Measurements from ENCODE around the gene PARN. TPM values are rescaled to one million over a fixed set of nuclear protein-coding genes. Genes with fewer than 3 reads are reported as not detected.

Gene PARN
- total and polyA plus RNA-seq, 9 of the 15 experiments (the other 6 are each of a cell fraction or from before 2014, with no cell fraction given), result 9.6 to 51.3 (median 40.4) TPM

DNA sequence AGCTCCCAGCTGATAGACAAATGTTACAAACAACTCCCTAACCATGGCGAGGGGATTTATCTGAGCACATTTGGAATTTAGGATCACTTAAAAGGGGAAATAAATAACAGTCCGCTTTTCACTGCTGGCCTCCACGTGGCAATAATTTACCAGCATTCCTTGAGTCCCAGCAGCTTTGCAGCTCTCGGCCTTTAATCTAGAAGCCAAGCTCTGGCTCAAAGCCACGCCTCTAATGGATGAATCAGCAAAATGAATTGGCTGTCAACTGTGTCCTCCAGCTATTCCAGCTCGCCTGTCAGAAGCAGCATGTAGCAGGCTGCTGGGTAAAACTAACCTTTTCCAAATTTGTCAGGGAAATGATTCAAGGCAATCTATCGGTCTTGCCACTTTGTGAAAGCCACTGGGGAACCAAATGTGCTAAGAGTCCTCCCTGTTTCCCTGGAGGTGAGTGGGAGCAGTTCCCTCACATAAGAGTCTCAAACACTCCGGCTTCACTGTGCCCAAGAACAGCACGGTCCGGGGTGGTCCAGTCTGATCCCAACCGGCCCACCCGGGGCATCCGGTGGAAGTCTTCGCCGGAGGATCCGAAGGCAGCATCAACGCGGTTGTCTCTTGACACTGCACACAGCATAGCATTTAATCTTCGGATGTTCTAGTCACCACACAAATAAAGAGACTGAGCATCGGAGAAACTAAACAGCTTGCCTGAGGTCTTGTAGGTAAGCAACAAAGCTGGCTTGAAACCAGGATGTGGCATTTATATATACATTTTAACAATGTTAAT, 143.3 kb downstream of the PARN start (continued):
- TF ChIP-seq, protein P1, sequence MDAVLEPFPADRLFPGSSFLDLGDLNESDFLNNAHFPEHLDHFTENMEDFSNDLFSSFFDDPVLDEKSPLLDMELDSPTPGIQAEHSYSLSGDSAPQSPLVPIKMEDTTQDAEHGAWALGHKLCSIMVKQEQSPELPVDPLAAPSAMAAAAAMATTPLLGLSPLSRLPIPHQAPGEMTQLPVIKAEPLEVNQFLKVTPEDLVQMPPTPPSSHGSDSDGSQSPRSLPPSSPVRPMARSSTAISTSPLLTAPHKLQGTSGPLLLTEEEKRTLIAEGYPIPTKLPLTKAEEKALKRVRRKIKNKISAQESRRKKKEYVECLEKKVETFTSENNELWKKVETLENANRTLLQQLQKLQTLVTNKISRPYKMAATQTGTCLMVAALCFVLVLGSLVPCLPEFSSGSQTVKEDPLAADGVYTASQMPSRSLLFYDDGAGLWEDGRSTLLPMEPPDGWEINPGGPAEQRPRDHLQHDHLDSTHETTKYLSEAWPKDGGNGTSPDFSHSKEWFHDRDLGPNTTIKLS (IDR thresholded peaks at IDR 0.05; ENCODE audit: borderline replicate concordance, low read depth), result peak; percentile 97
- TF ChIP-seq HLTF (IDR thresholded peaks at IDR 0.05) (no peak), SP1 (CRISPR knock-in tag; IDR thresholded peaks at IDR 0.05) (no peak), SOX6 (IDR thresholded peaks at IDR 0.05) (0 out of 2 replicates have a peak, but pooled peaks have one; percentile 31), POLR2AphosphoS5 (IDR thresholded peaks at IDR 0.05; ENCODE audit: control insufficient read depth, insufficient read depth, low read depth, low read length) (peak; percentile 47; the same call in 1 of the 2 replicates), EGR1 (conservative IDR thresholded peaks at IDR 0.05) (no peak), ELF4 (CRISPR knock-in tag; IDR thresholded peaks at IDR 0.05) (no peak), ILF3 (IDR thresholded peaks at IDR 0.05; ENCODE audit: borderline replicate concordance) (no peak), DMBX1 (CRISPR knock-in tag; IDR thresholded peaks at IDR 0.05; ENCODE audit: borderline replicate concordance) (no peak), TEAD1 (CRISPR knock-in tag; IDR thresholded peaks at IDR 0.05) (no peak), ETV6 (IDR thresholded peaks at IDR 0.05; ENCODE audit: borderline replicate concordance in 1 of 2, low read depth in 2 of 2, low read length in 1 of 2) (no peak), ETV6 (CRISPR knock-in tag; IDR thresholded peaks at IDR 0.05; ENCODE audit: borderline replicate concordance) (no peak), GABPB2 (CRISPR knock-in tag; conservative IDR thresholded peaks at IDR 0.05) (no peak), MYC (IDR thresholded peaks at IDR 0.05; ENCODE audit: low read depth, low read length) (peak; percentile 93), MYC (CRISPR knock-in tag; IDR thresholded peaks at IDR 0.05; ENCODE audit: borderline replicate concordance, low read depth) (no peak), EWSR1 (IDR thresholded peaks at IDR 0.05; ENCODE audit: borderline replicate concordance, low read depth, partially characterized antibody) (no peak), SMAD4 (CRISPR knock-in tag; conservative IDR thresholded peaks at IDR 0.05) (no peak), NR2F6 (CRISPR knock-in tag; IDR thresholded peaks at IDR 0.05) (no peak), NFATC3 (IDR thresholded peaks at IDR 0.05) (no peak), ZKSCAN1 (IDR thresholded peaks at IDR 0.05; ENCODE audit: low read depth, low read length) (peak; percentile 11; the same call in 1 of the 2 replicates), SLC30A9 (CRISPR knock-in tag; IDR thresholded peaks at IDR 0.05) (no peak)
- TF ChIP-seq, protein P2, sequence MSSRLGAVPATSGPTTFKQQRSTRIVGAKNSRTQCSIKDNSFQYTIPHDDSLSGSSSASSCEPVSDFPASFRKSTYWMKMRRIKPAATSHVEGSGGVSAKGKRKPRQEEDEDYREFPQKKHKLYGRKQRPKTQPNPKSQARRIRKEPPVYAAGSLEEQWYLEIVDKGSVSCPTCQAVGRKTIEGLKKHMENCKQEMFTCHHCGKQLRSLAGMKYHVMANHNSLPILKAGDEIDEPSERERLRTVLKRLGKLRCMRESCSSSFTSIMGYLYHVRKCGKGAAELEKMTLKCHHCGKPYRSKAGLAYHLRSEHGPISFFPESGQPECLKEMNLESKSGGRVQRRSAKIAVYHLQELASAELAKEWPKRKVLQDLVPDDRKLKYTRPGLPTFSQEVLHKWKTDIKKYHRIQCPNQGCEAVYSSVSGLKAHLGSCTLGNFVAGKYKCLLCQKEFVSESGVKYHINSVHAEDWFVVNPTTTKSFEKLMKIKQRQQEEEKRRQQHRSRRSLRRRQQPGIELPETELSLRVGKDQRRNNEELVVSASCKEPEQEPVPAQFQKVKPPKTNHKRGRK (tag; IDR thresholded peaks at IDR 0.05), result no peak
- TF ChIP-seq, protein P3, sequence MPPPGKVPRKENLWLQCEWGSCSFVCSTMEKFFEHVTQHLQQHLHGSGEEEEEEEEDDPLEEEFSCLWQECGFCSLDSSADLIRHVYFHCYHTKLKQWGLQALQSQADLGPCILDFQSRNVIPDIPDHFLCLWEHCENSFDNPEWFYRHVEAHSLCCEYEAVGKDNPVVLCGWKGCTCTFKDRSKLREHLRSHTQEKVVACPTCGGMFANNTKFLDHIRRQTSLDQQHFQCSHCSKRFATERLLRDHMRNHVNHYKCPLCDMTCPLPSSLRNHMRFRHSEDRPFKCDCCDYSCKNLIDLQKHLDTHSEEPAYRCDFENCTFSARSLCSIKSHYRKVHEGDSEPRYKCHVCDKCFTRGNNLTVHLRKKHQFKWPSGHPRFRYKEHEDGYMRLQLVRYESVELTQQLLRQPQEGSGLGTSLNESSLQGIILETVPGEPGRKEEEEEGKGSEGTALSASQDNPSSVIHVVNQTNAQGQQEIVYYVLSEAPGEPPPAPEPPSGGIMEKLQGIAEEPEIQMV (tag; conservative IDR thresholded peaks at IDR 0.05; ENCODE audit: low read depth), result no peak

All from K562 (cell line).